Keratinocyte (primary cell): ENCODE results near the gene RNU6-9. TPM values are rescaled to one million over a fixed set of nuclear protein-coding genes. Genes with fewer than 3 reads are reported as not detected.
A peak's percentile ranks its signal among the peaks of the same experiment; 100 is the strongest.

Experiments used
- DNase-seq: peaks from one replicate; pipeline ENCODE4 v3.0.0-alpha.2; 2011; ENCODE audit warnings: low read depth, missing footprints, low spot score
- FAIRE-seq: peaks from 2 replicates; lab custom pipeline; 2011; peaks lifted over from hg19 to GRCh38; lab: Jason Lieb, UNC
- H2AFZ ChIP-seq: 2 replicates; pipeline ENCODE4 v1.6.0; 2012; ENCODE audit warnings: low read length, control low read depth, inconsistent platforms; ENCODE audit not compliant: control insufficient read depth
- H3K27ac ChIP-seq: 2 replicates; pipeline ENCODE4 v1.5.1; 2011; ENCODE audit warnings: low read length; ENCODE audit not compliant: control insufficient read depth, insufficient read depth
- H3K27me3 ChIP-seq: 3 replicates; pipeline ENCODE4 v1.6.0; 2011; ENCODE audit warnings: low read length; ENCODE audit not compliant: control insufficient read depth, insufficient read depth; ENCODE audit errors: extremely low read depth
- H3K36me3 ChIP-seq, 2 experiments: 2 replicates in 1 of 2; 3 replicates in 1 of 2; pipeline ENCODE4 v1.5.1; 2011; ENCODE audit warnings: low read length in 2 of 2, mild to moderate bottlenecking in 1 of 2; ENCODE audit not compliant: control insufficient read depth in 2 of 2, insufficient read depth in 2 of 2; ENCODE audit errors: extremely low read depth in 1 of 2
- H3K4me1 ChIP-seq: 3 replicates; pipeline ENCODE4 v1.5.1; 2011; ENCODE audit warnings: low read length; ENCODE audit not compliant: control insufficient read depth, insufficient read depth; ENCODE audit errors: extremely low read depth
- H3K4me2 ChIP-seq: 3 replicates; pipeline ENCODE4 v1.6.0; 2011; ENCODE audit warnings: low read depth, low read length; ENCODE audit not compliant: control insufficient read depth, insufficient read depth; ENCODE audit errors: extremely low read depth
- H3K4me3 ChIP-seq, 3 experiments: fragments of 200-600 bp in 1 of 3; sonication (generic) in 1 of 3; 2 replicates in 2 of 3; 3 replicates in 1 of 3; pipeline ENCODE4 v1.5.1; 2011 to 2016; ENCODE audit warnings: low read length in 3 of 3, mild to moderate bottlenecking in 3 of 3, control low read depth in 2 of 3, inconsistent platforms in 1 of 3, low read depth in 1 of 3, mixed read lengths in 1 of 3, mixed run types in 1 of 3, moderate library complexity in 1 of 3; ENCODE audit not compliant: control insufficient read depth in 2 of 3, insufficient read depth in 2 of 3; ENCODE audit errors: extremely low read depth in 1 of 3
- H3K79me2 ChIP-seq: 2 replicates; pipeline ENCODE4 v1.6.0; 2012; ENCODE audit warnings: low read length; ENCODE audit not compliant: control insufficient read depth, insufficient read depth
- H3K9ac ChIP-seq: 3 replicates; pipeline ENCODE4 v1.6.0; 2011; ENCODE audit warnings: low read length; ENCODE audit not compliant: control insufficient read depth, insufficient read depth; ENCODE audit errors: extremely low read depth
- H3K9me1 ChIP-seq: 3 replicates; pipeline ENCODE4 v1.6.0; 2011; ENCODE audit warnings: low read length; ENCODE audit not compliant: control insufficient read depth, insufficient read depth; ENCODE audit errors: extremely low read depth
- H3K9me3 ChIP-seq: 2 replicates; pipeline ENCODE4 v1.5.1; 2012; ENCODE audit warnings: low read depth, low read length; ENCODE audit not compliant: control insufficient read depth
- H4K20me1 ChIP-seq: 3 replicates; pipeline ENCODE4 v1.6.0; 2011; ENCODE audit warnings: low read length; ENCODE audit not compliant: control insufficient read depth, insufficient read depth; ENCODE audit errors: extremely low read depth
- EZH2 ChIP-seq: IDR thresholded peaks from one replicate; pipeline ENCODE4 v1.6.1; 2012; ENCODE audit warnings: inconsistent platforms, mild to moderate bottlenecking, low read length, moderate library complexity
- dilution Hi-C: fragments of 300-500 bp; cut with MboI; formaldehyde crosslinking; loops from one replicate; pipeline ENCODE4 v1.7.0; 2020; ENCODE audit warnings: low sequenced_read_pairs; ENCODE audit not compliant: extremely low pct_ligation_motif_present
- polyA plus RNA-seq, 5 experiments: library from polyadenylated mRNA; depleted of rRNA in 3 of 5; stranded (reverse) in 3 of 5; stranded (forward) in 1 of 5; unstranded in 1 of 5; fragments of >200 nt; gene quantifications; 1 replicate in 1 of 5; 2 replicates in 3 of 5; 3 replicates in 1 of 5; pipeline versions ENCODE4 v1.2.1 to v1.2.3, GENCODE V29; 2011 to 2012; ENCODE audit warnings: missing spikeins in 2 of 5, low read depth in 1 of 5, low replicate concordance in 1 of 5
- TF ChIP-seq, protein P1 (sequence below), 3 experiments: IDR thresholded peaks in 1 of 3; conservative IDR thresholded peaks in 1 of 3; optimal IDR thresholded peaks in 1 of 3; 2 replicates in 2 of 3; 3 replicates in 1 of 3; pipeline versions ENCODE3 to v1.5.1; 2011; ENCODE audit warnings: low read length in 3 of 3, mild to moderate bottlenecking in 3 of 3, moderate library complexity in 2 of 3, control low read depth in 1 of 3, inconsistent platforms in 1 of 3; ENCODE audit not compliant: insufficient read depth in 2 of 3; ENCODE audit errors: extremely low read depth in 1 of 3

Gene RNU6-9
- polyA plus RNA-seq, 1 donor (not counting 4 experiments of a cell fraction or from before 2014, with no cell fraction given): not detected

DNA sequence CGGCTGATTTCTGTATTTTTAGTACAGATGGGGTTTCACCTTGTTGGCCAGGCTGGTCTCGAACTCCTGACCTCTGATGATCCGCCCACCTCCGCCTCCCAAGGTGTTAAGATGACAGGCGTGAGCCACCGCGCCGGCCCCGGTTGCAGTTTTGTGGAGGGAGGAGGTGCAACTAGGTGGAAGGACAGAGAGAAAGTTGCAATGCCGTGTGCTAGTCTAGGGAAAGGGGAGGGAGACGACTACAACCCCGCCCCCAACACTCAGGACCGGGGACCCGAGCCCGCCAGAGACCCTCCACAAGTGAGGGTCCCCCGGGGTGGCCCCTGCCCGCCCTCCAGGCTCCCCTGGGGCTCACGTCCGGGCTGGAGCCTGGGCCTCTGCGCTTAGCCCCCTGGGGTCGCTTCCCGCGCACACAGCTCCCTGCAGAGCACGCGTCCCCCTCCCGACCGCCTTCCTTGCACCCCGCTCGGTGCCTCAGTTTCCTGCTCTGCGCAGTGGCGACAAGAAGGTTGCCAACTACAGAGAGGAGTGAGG is 31.3 kb downstream of the RNU6-9 start:
- DNase-seq (no peak), FAIRE-seq (no peak)
- no peaks in the 10 kb centered on the region for H3K79me2 ChIP-seq
- H4K20me1 ChIP-seq: no peaks in the 10 kb centered on the region
- peak overlapping the region; percentile 41 for H2AFZ ChIP-seq
- no peaks in the 10 kb centered on the region for H3K9me1 ChIP-seq
- H3K9me3 ChIP-seq: no peaks in the 10 kb centered on the region
- peaks cover 7% of the 10 kb centered on the region for H3K4me1 ChIP-seq
- TF ChIP-seq, protein P1, sequence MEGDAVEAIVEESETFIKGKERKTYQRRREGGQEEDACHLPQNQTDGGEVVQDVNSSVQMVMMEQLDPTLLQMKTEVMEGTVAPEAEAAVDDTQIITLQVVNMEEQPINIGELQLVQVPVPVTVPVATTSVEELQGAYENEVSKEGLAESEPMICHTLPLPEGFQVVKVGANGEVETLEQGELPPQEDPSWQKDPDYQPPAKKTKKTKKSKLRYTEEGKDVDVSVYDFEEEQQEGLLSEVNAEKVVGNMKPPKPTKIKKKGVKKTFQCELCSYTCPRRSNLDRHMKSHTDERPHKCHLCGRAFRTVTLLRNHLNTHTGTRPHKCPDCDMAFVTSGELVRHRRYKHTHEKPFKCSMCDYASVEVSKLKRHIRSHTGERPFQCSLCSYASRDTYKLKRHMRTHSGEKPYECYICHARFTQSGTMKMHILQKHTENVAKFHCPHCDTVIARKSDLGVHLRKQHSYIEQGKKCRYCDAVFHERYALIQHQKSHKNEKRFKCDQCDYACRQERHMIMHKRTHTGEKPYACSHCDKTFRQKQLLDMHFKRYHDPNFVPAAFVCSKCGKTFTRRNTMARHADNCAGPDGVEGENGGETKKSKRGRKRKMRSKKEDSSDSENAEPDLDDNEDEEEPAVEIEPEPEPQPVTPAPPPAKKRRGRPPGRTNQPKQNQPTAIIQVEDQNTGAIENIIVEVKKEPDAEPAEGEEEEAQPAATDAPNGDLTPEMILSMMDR (optimal IDR thresholded peaks at IDR 0.05 in 1 of 3, IDR thresholded peaks at IDR 0.05 in 1 of 3, conservative IDR thresholded peaks at IDR 0.05 in 1 of 3; ENCODE audit: extremely low read depth in 1 of 3, insufficient read depth in 2 of 3, low read length in 3 of 3): no peak
- TF ChIP-seq EZH2: no peak
- H3K27ac ChIP-seq: peak overlapping the region; percentile 83
- no peaks in the 10 kb centered on the region for H3K36me3 ChIP-seq
- dilution Hi-C loops: no loop called here
- H3K9ac ChIP-seq: peak overlapping the region; percentile 82
- H3K4me3 ChIP-seq: peak overlapping the region; percentile 72 to 90 (median 84)
- H3K27me3 ChIP-seq: peaks cover 17% of the 10 kb centered on the region
- peak overlapping the region; percentile 59 for H3K4me2 ChIP-seq

DNA sequence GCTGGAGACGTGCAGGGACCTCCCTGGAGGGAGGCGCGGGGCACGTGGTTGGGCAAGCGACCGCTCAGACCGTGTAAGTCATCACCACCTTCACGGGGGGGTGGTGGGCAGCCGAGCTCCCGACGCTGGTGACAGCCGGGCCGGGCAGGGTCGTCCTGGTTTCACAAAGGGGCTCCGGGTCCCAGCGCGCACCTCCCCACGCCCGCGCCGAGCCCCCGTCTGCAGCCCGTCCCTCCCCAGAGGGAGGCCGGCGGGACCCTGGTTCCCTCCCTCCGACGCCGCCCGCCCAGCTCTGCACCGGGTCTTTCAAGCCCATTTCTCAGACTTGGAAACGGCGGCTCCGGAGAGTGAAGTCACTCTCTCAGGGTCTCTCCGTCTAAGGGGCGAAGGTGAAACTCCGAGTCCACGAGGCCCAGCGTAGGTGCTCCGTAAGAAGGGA is 31.8 kb downstream of the RNU6-9 start:
- TF ChIP-seq, protein P1 (optimal IDR thresholded peaks at IDR 0.05 in 1 of 3, IDR thresholded peaks at IDR 0.05 in 1 of 3, conservative IDR thresholded peaks at IDR 0.05 in 1 of 3; ENCODE audit: extremely low read depth in 1 of 3, insufficient read depth in 2 of 3, low read length in 3 of 3): no peak
- no peak for TF ChIP-seq EZH2
- no peak for FAIRE-seq

More for the DNA sequence above, 31.8 kb downstream of the RNU6-9 start:
- Histone ChIP-seq H2AFZ (peak overlapping the region; percentile 41), H4K20me1 (no peaks in the 10 kb centered on the region), H3K79me2 (no peaks in the 10 kb centered on the region), H3K4me2 (peak overlapping the region; percentile 59), H3K27ac (peak overlapping the region; percentile 83), H3K9ac (peak overlapping the region; percentile 82), H3K4me3 (peak overlapping the region; percentile 72 to 90 (median 84)), H3K27me3 (peaks cover 13% of the 10 kb centered on the region), H3K4me1 (peaks cover 7% of the 10 kb centered on the region), H3K9me3 (no peaks in the 10 kb centered on the region), H3K9me1 (no peaks in the 10 kb centered on the region), H3K36me3 (no peaks in the 10 kb centered on the region)
- no peak for DNase-seq
- dilution Hi-C loops: no loop called here
